Urothelium cell line (cell line): Measurements from ENCODE around the gene CHPF.

Source experiments
- DNase-seq: peaks from one replicate; pipeline ENCODE4 v3.0.0; 2011; ENCODE audit warnings: low spot score, mixed read lengths
- FAIRE-seq: peaks from 2 replicates; lab custom pipeline; 2011; peaks lifted over from hg19 to GRCh38; lab: Jason Lieb, UNC

Gene CHPF

GRCh38 chr2:219553168-219553417 is 9.5 kb upstream of the CHPF start:
- FAIRE-seq (no peak), DNase-seq (no peak)

- FAIRE-seq = peak; percentile 55
Measured at GRCh38 chr2:219552382-219553167, 9.0 kb upstream of the CHPF start.

GRCh38 chr2:219551441-219552381 is 8.1 kb upstream of the CHPF start:
- DNase-seq (peak; percentile 55), FAIRE-seq (no peak)

More at GRCh38 chr2:219552382-219553167, 9.0 kb upstream of the CHPF start:
- peak; percentile 92 for DNase-seq

GRCh38 chr2:219549619-219550018 is 6.0 kb upstream of the CHPF start:
- DNase-seq = no peak
- FAIRE-seq = no peak

GRCh38 chr2:219548990-219549389 is 5.4 kb upstream of the CHPF start:
- FAIRE-seq (no peak), DNase-seq (no peak)

GRCh38 chr2:219547621-219548020 is 4.0 kb upstream of the CHPF start:
- DNase-seq = no peak
- FAIRE-seq = no peak

- DNase-seq (no peak), FAIRE-seq (no peak)
Measured at GRCh38 chr2:219545943-219546352, 2.3 kb upstream of the CHPF start.

GRCh38 chr2:219545295-219545942 is 1.8 kb upstream of the CHPF start:
- DNase-seq = no peak
- no peak for FAIRE-seq

GRCh38 chr2:219544567-219544966 is 958 bp upstream of the CHPF start:
- DNase-seq = no peak
- no peak for FAIRE-seq

GRCh38 chr2:219542931-219543595 is 546 bp downstream of the CHPF start:
- peak; percentile 47 for DNase-seq
- FAIRE-seq = no peak

- peak; percentile 89 for DNase-seq
- FAIRE-seq = peak; percentile 93
Measured at GRCh38 chr2:219541611-219542180, 1.9 kb downstream of the CHPF start.

- DNase-seq = no peak
- FAIRE-seq = peak; percentile 40
Measured at GRCh38 chr2:219540784-219541504, 2.7 kb downstream of the CHPF start.

GRCh38 chr2:219539926-219540678 is 3.5 kb downstream of the CHPF start:
- FAIRE-seq (no peak), DNase-seq (no peak)

- DNase-seq (no peak), FAIRE-seq (no peak)
Measured at GRCh38 chr2:219538956-219539788, 4.4 kb downstream of the CHPF start.

- DNase-seq (no peak), FAIRE-seq (no peak)
Measured at GRCh38 chr2:219538504-219538951, 5.1 kb downstream of the CHPF start.

GRCh38 chr2:219537657-219538488 is 5.7 kb downstream of the CHPF start:
- no peak for FAIRE-seq

GRCh38 chr2:219536967-219537366 is 6.6 kb downstream of the CHPF start:
- no peak for FAIRE-seq
- DNase-seq = no peak

More at GRCh38 chr2:219537657-219538488, 5.7 kb downstream of the CHPF start:
- DNase-seq = no peak
